ENCODE data around the gene RABGAP1L. TPM values are rescaled to one million over a fixed set of nuclear protein-coding genes. Genes with fewer than 3 reads are reported as not detected.

Gene RABGAP1L
- total RNA-seq, 1 experiment from 2014 or later = 29.3 TPM

GRCh38 chr1:174877208-174877673 lies 717.9 kb downstream of the RABGAP1L start (continued):
- TF ChIP-seq REST (IDR thresholded peaks at IDR 0.05; ENCODE audit: low read depth) (no peak), EZH2phosphoT487 (IDR thresholded peaks at IDR 0.05; ENCODE audit: borderline replicate concordance) (no peak), RAD21 (IDR thresholded peaks at IDR 0.05; ENCODE audit: low read depth) (no peak)
- TF ChIP-seq, protein P1, sequence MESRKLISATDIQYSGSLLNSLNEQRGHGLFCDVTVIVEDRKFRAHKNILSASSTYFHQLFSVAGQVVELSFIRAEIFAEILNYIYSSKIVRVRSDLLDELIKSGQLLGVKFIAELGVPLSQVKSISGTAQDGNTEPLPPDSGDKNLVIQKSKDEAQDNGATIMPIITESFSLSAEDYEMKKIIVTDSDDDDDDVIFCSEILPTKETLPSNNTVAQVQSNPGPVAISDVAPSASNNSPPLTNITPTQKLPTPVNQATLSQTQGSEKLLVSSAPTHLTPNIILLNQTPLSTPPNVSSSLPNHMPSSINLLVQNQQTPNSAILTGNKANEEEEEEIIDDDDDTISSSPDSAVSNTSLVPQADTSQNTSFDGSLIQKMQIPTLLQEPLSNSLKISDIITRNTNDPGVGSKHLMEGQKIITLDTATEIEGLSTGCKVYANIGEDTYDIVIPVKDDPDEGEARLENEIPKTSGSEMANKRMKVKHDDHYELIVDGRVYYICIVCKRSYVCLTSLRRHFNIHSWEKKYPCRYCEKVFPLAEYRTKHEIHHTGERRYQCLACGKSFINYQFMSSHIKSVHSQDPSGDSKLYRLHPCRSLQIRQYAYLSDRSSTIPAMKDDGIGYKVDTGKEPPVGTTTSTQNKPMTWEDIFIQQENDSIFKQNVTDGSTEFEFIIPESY (IDR thresholded peaks at IDR 0.05; ENCODE audit: extremely low read depth, insufficient replicate concordance, low read length) = no peak

DNA sequence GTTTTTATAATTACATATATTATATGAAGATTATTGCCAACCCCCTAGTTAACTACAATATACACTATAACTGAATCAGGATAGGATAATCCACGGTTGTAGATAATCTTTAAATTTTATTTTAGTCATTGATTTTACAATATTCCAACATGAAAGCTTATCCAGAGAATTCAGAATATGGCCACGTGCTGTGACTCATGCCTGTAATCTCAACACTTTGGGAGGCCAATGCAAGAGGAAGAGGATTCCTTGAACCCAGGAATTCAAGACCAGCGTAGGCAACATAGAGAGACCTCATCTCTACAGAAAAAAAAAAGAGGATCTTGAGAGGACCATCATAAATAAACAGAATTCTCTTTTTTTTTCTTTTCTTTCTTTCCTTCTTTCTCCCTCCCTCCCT lies 720.9 kb downstream of the RABGAP1L start:
- Histone ChIP-seq H3K4me3 (replicated peaks in 1 of 2; ENCODE audit: low read depth in 1 of 2, low read length in 2 of 2) (no peak overlapping the region), H3K27me3 (ENCODE audit: insufficient read depth, low read length) (no peaks in the 10 kb centered on the region), H3K9me2 (ENCODE audit: insufficient read depth) (no peaks in the 10 kb centered on the region), H3K9me3 (ENCODE audit: control insufficient read depth in 1 of 2, insufficient read depth in 1 of 2, low read depth in 1 of 2, low read length in 2 of 2) (no peaks in the 10 kb centered on the region), H3K79me2 (ENCODE audit: insufficient read depth, low read length) (no peaks in the 10 kb centered on the region), H3K27ac (ENCODE audit: low read depth, low read length) (no peak overlapping the region), H3K4me1 (ENCODE audit: control insufficient read depth in 1 of 2, insufficient read depth in 2 of 2, low read length in 2 of 2) (peaks cover 2 to 5% of the 10 kb centered on the region in 2 experiments; a peak in 2 of 4 replicates), H2AFZ (ENCODE audit: low read depth, low read length, poor library complexity, severe bottlenecking) (no peak overlapping the region), H4K20me1 (ENCODE audit: insufficient read depth) (no peaks in the 10 kb centered on the region), H3K9ac (ENCODE audit: low read length) (no peak overlapping the region), H3K36me3 (ENCODE audit: control insufficient read depth in 1 of 2, insufficient read depth in 2 of 2, low read length in 2 of 2) (no peaks in the 10 kb centered on the region), H3K4me2 (ENCODE audit: low read length) (no peak overlapping the region)
- no peak for ATAC-seq
- no TSS peak for BruUV-seq (replicated peaks)
- POLR2A ChIA-PET = no interaction called here
- RAD21 ChIA-PET (ENCODE audit: low non-redundant PET in 1 of 2, low total read pairs in 2 of 2, uncharacterized antibody in 2 of 2, unreplicated experiment in 2 of 2) = no interaction called here
- CTCF ChIA-PET = no interaction called here
- intact Hi-C loops (cut with micrococcal nuclease) = no loop called here
- TF ChIP-seq REST (IDR thresholded peaks at IDR 0.05; ENCODE audit: low read depth) (no peak), SP1 (IDR thresholded peaks at IDR 0.05; ENCODE audit: low read depth) (no peak), EZH2 (IDR thresholded peaks at IDR 0.05) (no peak), SRF (IDR thresholded peaks at IDR 0.05; ENCODE audit: low read depth) (no peak), ZFX (IDR thresholded peaks at IDR 0.05) (no peak), SIN3A (IDR thresholded peaks at IDR 0.05; ENCODE audit: low read depth) (no peak), EGR1 (IDR thresholded peaks at IDR 0.05; ENCODE audit: low read depth) (no peak), TCF7L2 (IDR thresholded peaks at IDR 0.05; ENCODE audit: borderline replicate concordance, extremely low read depth, insufficient read depth, insufficient read length) (no peak), EZH2phosphoT487 (IDR thresholded peaks at IDR 0.05; ENCODE audit: borderline replicate concordance) (no peak), CEBPB (IDR thresholded peaks at IDR 0.05; ENCODE audit: low read depth) (no peak), ZNF274 (IDR thresholded peaks at IDR 0.05; ENCODE audit: low read depth, low read length) (no peak)
- TF ChIP-seq, protein P2, sequence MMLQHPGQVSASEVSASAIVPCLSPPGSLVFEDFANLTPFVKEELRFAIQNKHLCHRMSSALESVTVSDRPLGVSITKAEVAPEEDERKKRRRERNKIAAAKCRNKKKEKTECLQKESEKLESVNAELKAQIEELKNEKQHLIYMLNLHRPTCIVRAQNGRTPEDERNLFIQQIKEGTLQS (IDR thresholded peaks at IDR 0.05) = no peak
- no peak for DNase-seq (ENCODE audit: low read depth, low spot score)

Measured in HCT116 (cell line).